GM10266 (cell line): ENCODE data around the gene OGDH.

Source experiments
- DNase-seq: peaks from one replicate; pipeline ENCODE4 v3.0.0; 2012; ENCODE audit errors: extremely low spot score
- CTCF ChIP-seq: IDR thresholded peaks from 2 replicates; pipeline ENCODE4 v1.5.1; 2012; ENCODE audit warnings: mild to moderate bottlenecking, low read depth; ENCODE audit not compliant: control insufficient read depth, insufficient read depth; ENCODE audit errors: missing control alignments

Gene OGDH

GRCh38 chr7:44615793-44616192, 9.4 kb downstream of the OGDH start:
- DNase-seq = no peak
- no peak for TF ChIP-seq CTCF

- no peak for DNase-seq
- TF ChIP-seq CTCF = no peak
Observed at GRCh38 chr7:44616545-44616944, 10.1 kb downstream of the OGDH start.

GRCh38 chr7:44617225-44617890, 10.9 kb downstream of the OGDH start:
- TF ChIP-seq CTCF = no peak
- no peak for DNase-seq

GRCh38 chr7:44618045-44618444, 11.6 kb downstream of the OGDH start:
- DNase-seq = no peak
- TF ChIP-seq CTCF = no peak

GRCh38 chr7:44618753-44619152, 12.3 kb downstream of the OGDH start:
- DNase-seq = no peak
- no peak for TF ChIP-seq CTCF

GRCh38 chr7:44621034-44621749, 14.8 kb downstream of the OGDH start:
- no peak for DNase-seq
- no peak for TF ChIP-seq CTCF

GRCh38 chr7:44621750-44622103, 15.3 kb downstream of the OGDH start:
- no peak for TF ChIP-seq CTCF
- no peak for DNase-seq
